ENCODE data around the gene ABCB6. TPM values are rescaled to one million over a fixed set of nuclear protein-coding genes. Genes with fewer than 3 reads are reported as not detected.

ABCB6 gene
- total and polyA plus RNA-seq, 10 of the 15 experiments (the other 5 are each of a cell fraction or from before 2014, with no cell fraction given): 2.3 to 22.1 (median 13.8) TPM

DNA sequence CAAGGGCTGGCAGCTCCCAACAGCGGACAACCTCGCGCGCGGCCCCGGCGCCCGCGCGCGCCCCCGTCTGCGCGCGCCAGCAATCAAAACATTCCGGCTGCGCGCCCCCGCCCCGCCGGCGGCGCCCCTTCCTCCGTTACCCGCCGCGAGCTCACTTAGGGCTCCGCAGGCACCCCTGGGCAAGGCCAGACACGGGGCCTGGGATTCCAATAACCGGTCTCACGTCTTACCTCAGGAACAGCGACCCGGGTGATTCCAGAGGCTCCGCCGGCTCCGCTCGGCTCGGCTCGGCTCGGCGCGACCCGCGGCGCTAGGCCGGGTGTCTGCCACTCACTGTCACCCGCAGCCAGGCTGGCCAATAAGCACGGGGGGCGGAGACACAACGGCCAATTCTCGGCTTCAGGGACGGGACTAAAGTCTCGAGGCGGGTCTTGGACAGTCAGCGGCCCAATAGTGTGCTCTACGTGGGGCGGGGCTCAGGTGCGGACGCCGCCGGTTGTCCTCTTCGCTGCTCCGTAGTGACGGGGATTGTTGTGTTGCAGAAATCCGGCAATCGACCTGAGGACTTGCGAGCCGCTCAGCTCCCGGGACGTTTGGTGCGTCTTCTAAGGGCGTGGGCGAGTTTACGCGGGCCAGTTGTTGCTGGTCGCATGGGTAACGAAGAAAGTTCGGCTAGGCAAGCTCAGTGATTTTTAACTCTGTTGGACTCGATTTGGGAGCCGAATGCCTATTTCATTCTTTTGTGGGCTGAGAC, 10.7 kb upstream of the ABCB6 start, which contains the start of the genes ANKZF1 and ATG9A (continued):
- TF ChIP-seq PAX8 (IDR thresholded peaks at IDR 0.05) (no peak), GATAD2B (conservative IDR thresholded peaks at IDR 0.05; ENCODE audit: low read depth) (0 out of 2 replicates have a peak, but pooled peaks have one; percentile 48), CREM (IDR thresholded peaks at IDR 0.05; ENCODE audit: low read depth) (peak; percentile 93), RELA (IDR thresholded peaks at IDR 0.05; ENCODE audit: borderline replicate concordance, partially characterized antibody) (peak; percentile 61), TCF7 (IDR thresholded peaks at IDR 0.05; ENCODE audit: borderline replicate concordance) (no peak), SP1 (IDR thresholded peaks at IDR 0.05; ENCODE audit: low read depth, low read length) (peak; percentile 99), TCF3 (IDR thresholded peaks at IDR 0.05; ENCODE audit: borderline replicate concordance, insufficient read depth, low read depth, low read length) (no peak), POU2F2 (IDR thresholded peaks at IDR 0.05; ENCODE audit: borderline replicate concordance, low read depth, low read length) (no peak), NR2C2 (IDR thresholded peaks at IDR 0.05; ENCODE audit: borderline replicate concordance, control insufficient read depth, insufficient read length, low read depth) (no peak), SRF (IDR thresholded peaks at IDR 0.05; ENCODE audit: low read depth in 2 of 2, low read length in 2 of 2) (no peak), EP300 (IDR thresholded peaks at IDR 0.05; ENCODE audit: borderline replicate concordance in 1 of 2, control insufficient read depth in 1 of 2, low read depth in 2 of 2, low read length in 2 of 2) (no peak), FOS (IDR thresholded peaks at IDR 0.05; ENCODE audit: borderline replicate concordance, extremely low read depth, insufficient read length) (peak; percentile 85)
- TF ChIP-seq, protein P1, sequence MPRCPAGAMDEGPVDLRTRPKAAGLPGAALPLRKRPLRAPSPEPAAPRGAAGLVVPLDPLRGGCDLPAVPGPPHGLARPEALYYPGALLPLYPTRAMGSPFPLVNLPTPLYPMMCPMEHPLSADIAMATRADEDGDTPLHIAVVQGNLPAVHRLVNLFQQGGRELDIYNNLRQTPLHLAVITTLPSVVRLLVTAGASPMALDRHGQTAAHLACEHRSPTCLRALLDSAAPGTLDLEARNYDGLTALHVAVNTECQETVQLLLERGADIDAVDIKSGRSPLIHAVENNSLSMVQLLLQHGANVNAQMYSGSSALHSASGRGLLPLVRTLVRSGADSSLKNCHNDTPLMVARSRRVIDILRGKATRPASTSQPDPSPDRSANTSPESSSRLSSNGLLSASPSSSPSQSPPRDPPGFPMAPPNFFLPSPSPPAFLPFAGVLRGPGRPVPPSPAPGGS (IDR thresholded peaks at IDR 0.05; ENCODE audit: borderline replicate concordance, insufficient read depth, low read depth, low read length, poor library complexity, severe bottlenecking): no peak
- TF ChIP-seq, protein P2, sequence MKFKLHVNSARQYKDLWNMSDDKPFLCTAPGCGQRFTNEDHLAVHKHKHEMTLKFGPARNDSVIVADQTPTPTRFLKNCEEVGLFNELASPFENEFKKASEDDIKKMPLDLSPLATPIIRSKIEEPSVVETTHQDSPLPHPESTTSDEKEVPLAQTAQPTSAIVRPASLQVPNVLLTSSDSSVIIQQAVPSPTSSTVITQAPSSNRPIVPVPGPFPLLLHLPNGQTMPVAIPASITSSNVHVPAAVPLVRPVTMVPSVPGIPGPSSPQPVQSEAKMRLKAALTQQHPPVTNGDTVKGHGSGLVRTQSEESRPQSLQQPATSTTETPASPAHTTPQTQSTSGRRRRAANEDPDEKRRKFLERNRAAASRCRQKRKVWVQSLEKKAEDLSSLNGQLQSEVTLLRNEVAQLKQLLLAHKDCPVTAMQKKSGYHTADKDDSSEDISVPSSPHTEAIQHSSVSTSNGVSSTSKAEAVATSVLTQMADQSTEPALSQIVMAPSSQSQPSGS (IDR thresholded peaks at IDR 0.05; ENCODE audit: low read length): no peak
- TF ChIP-seq, protein P3, sequence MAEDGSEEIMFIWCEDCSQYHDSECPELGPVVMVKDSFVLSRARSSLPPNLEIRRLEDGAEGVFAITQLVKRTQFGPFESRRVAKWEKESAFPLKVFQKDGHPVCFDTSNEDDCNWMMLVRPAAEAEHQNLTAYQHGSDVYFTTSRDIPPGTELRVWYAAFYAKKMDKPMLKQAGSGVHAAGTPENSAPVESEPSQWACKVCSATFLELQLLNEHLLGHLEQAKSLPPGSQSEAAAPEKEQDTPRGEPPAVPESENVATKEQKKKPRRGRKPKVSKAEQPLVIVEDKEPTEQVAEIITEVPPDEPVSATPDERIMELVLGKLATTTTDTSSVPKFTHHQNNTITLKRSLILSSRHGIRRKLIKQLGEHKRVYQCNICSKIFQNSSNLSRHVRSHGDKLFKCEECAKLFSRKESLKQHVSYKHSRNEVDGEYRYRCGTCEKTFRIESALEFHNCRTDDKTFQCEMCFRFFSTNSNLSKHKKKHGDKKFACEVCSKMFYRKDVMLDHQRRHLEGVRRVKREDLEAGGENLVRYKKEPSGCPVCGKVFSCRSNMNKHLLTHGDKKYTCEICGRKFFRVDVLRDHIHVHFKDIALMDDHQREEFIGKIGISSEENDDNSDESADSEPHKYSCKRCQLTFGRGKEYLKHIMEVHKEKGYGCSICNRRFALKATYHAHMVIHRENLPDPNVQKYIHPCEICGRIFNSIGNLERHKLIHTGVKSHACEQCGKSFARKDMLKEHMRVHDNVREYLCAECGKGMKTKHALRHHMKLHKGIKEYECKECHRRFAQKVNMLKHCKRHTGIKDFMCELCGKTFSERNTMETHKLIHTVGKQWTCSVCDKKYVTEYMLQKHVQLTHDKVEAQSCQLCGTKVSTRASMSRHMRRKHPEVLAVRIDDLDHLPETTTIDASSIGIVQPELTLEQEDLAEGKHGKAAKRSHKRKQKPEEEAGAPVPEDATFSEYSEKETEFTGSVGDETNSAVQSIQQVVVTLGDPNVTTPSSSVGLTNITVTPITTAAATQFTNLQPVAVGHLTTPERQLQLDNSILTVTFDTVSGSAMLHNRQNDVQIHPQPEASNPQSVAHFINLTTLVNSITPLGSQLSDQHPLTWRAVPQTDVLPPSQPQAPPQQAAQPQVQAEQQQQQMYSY (CRISPR knock-in tag; IDR thresholded peaks at IDR 0.05): no peak
- TF ChIP-seq, protein P4, sequence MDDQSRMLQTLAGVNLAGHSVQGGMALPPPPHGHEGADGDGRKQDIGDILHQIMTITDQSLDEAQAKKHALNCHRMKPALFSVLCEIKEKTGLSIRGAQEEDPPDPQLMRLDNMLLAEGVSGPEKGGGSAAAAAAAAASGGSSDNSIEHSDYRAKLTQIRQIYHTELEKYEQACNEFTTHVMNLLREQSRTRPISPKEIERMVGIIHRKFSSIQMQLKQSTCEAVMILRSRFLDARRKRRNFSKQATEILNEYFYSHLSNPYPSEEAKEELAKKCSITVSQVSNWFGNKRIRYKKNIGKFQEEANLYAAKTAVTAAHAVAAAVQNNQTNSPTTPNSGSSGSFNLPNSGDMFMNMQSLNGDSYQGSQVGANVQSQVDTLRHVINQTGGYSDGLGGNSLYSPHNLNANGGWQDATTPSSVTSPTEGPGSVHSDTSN (IDR thresholded peaks at IDR 0.05; ENCODE audit: insufficient replicate concordance, low read depth, low read length): peak; percentile 99
- TF ChIP-seq, protein P5, sequence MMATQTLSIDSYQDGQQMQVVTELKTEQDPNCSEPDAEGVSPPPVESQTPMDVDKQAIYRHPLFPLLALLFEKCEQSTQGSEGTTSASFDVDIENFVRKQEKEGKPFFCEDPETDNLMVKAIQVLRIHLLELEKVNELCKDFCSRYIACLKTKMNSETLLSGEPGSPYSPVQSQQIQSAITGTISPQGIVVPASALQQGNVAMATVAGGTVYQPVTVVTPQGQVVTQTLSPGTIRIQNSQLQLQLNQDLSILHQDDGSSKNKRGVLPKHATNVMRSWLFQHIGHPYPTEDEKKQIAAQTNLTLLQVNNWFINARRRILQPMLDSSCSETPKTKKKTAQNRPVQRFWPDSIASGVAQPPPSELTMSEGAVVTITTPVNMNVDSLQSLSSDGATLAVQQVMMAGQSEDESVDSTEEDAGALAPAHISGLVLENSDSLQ (IDR thresholded peaks at IDR 0.05): peak; percentile 100
- TF ChIP-seq, protein P6, sequence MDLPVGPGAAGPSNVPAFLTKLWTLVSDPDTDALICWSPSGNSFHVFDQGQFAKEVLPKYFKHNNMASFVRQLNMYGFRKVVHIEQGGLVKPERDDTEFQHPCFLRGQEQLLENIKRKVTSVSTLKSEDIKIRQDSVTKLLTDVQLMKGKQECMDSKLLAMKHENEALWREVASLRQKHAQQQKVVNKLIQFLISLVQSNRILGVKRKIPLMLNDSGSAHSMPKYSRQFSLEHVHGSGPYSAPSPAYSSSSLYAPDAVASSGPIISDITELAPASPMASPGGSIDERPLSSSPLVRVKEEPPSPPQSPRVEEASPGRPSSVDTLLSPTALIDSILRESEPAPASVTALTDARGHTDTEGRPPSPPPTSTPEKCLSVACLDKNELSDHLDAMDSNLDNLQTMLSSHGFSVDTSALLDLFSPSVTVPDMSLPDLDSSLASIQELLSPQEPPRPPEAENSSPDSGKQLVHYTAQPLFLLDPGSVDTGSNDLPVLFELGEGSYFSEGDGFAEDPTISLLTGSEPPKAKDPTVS (IDR thresholded peaks at IDR 0.05; ENCODE audit: low read depth, low read length): no peak

Data from GM12878 (cell line).